ENCODE measurements around the gene DPYD.

DPYD gene

GRCh38 chr1:97505816-97506215, 415.0 kb downstream of the DPYD start:
- Histone ChIP-seq H3K27ac (ENCODE audit: low read depth, low read length) (no peak overlapping the region), H3K4me3 (ENCODE audit: low read depth, low read length) (no peak overlapping the region)

GRCh38 chr1:97505289-97505688, 415.5 kb downstream of the DPYD start:
- no peaks in the 10 kb centered on the region for H3K36me3 ChIP-seq (ENCODE audit: control insufficient read depth, insufficient read depth, low read length)
- no peaks in the 10 kb centered on the region for H3K27me3 ChIP-seq (ENCODE audit: control insufficient read depth, insufficient read depth, low read length)
- H3K9me3 ChIP-seq (ENCODE audit: control insufficient read depth, insufficient read depth, low read depth, low read length): no peaks in the 10 kb centered on the region
- no peaks in the 10 kb centered on the region for H3K4me1 ChIP-seq (ENCODE audit: control insufficient read depth, insufficient read depth, low read length)
- H3K9ac ChIP-seq (ENCODE audit: low read length): no peak overlapping the region
- no peak overlapping the region for H3K4me3 ChIP-seq (ENCODE audit: low read depth, low read length)
- no peak overlapping the region for H3K27ac ChIP-seq (ENCODE audit: low read depth, low read length)

More at GRCh38 chr1:97505816-97506215, 415.0 kb downstream of the DPYD start:
- Histone ChIP-seq H3K9me3 (ENCODE audit: control insufficient read depth, insufficient read depth, low read depth, low read length) (no peaks in the 10 kb centered on the region), H3K9ac (ENCODE audit: low read length) (no peak overlapping the region), H3K4me1 (ENCODE audit: control insufficient read depth, insufficient read depth, low read length) (no peaks in the 10 kb centered on the region), H3K27me3 (ENCODE audit: control insufficient read depth, insufficient read depth, low read length) (no peaks in the 10 kb centered on the region), H3K36me3 (ENCODE audit: control insufficient read depth, insufficient read depth, low read length) (no peaks in the 10 kb centered on the region)

GRCh38 chr1:97502360-97502759, 418.5 kb downstream of the DPYD start:
- Histone ChIP-seq H3K9me3 (ENCODE audit: control insufficient read depth, insufficient read depth, low read depth, low read length) (no peaks in the 10 kb centered on the region), H3K27me3 (ENCODE audit: control insufficient read depth, insufficient read depth, low read length) (no peaks in the 10 kb centered on the region), H3K4me1 (ENCODE audit: control insufficient read depth, insufficient read depth, low read length) (no peaks in the 10 kb centered on the region), H3K4me3 (ENCODE audit: low read depth, low read length) (no peak overlapping the region), H3K9ac (ENCODE audit: low read length) (no peak overlapping the region), H3K27ac (ENCODE audit: low read depth, low read length) (no peak overlapping the region), H3K36me3 (ENCODE audit: control insufficient read depth, insufficient read depth, low read length) (no peaks in the 10 kb centered on the region)

GRCh38 chr1:97501628-97502027, 419.2 kb downstream of the DPYD start:
- no peaks in the 10 kb centered on the region for H3K4me1 ChIP-seq (ENCODE audit: control insufficient read depth, insufficient read depth, low read length)
- no peak overlapping the region for H3K9ac ChIP-seq (ENCODE audit: low read length)
- no peaks in the 10 kb centered on the region for H3K27me3 ChIP-seq (ENCODE audit: control insufficient read depth, insufficient read depth, low read length)
- no peaks in the 10 kb centered on the region for H3K36me3 ChIP-seq (ENCODE audit: control insufficient read depth, insufficient read depth, low read length)
- H3K27ac ChIP-seq (ENCODE audit: low read depth, low read length): no peak overlapping the region
- no peak overlapping the region for H3K4me3 ChIP-seq (ENCODE audit: low read depth, low read length)
- no peaks in the 10 kb centered on the region for H3K9me3 ChIP-seq (ENCODE audit: control insufficient read depth, insufficient read depth, low read depth, low read length)

GRCh38 chr1:97500760-97501159, 420.1 kb downstream of the DPYD start:
- H3K27ac ChIP-seq (ENCODE audit: low read depth, low read length): no peak overlapping the region
- H3K9me3 ChIP-seq (ENCODE audit: control insufficient read depth, insufficient read depth, low read depth, low read length): no peaks in the 10 kb centered on the region
- no peak overlapping the region for H3K4me3 ChIP-seq (ENCODE audit: low read depth, low read length)
- no peaks in the 10 kb centered on the region for H3K36me3 ChIP-seq (ENCODE audit: control insufficient read depth, insufficient read depth, low read length)
- no peaks in the 10 kb centered on the region for H3K4me1 ChIP-seq (ENCODE audit: control insufficient read depth, insufficient read depth, low read length)
- no peak overlapping the region for H3K9ac ChIP-seq (ENCODE audit: low read length)
- H3K27me3 ChIP-seq (ENCODE audit: control insufficient read depth, insufficient read depth, low read length): no peaks in the 10 kb centered on the region

GRCh38 chr1:97499667-97500066, 421.2 kb downstream of the DPYD start:
- Histone ChIP-seq H3K36me3 (ENCODE audit: control insufficient read depth, insufficient read depth, low read length) (no peaks in the 10 kb centered on the region), H3K4me1 (ENCODE audit: control insufficient read depth, insufficient read depth, low read length) (no peaks in the 10 kb centered on the region), H3K27me3 (ENCODE audit: control insufficient read depth, insufficient read depth, low read length) (no peaks in the 10 kb centered on the region), H3K27ac (ENCODE audit: low read depth, low read length) (no peak overlapping the region), H3K4me3 (ENCODE audit: low read depth, low read length) (no peak overlapping the region), H3K9me3 (ENCODE audit: control insufficient read depth, insufficient read depth, low read depth, low read length) (no peaks in the 10 kb centered on the region), H3K9ac (ENCODE audit: low read length) (no peak overlapping the region)

GRCh38 chr1:97489834-97490233, 431.0 kb downstream of the DPYD start:
- H3K4me3 ChIP-seq (ENCODE audit: low read depth, low read length): no peak overlapping the region
- H3K36me3 ChIP-seq (ENCODE audit: control insufficient read depth, insufficient read depth, low read length): no peaks in the 10 kb centered on the region
- no peak overlapping the region for H3K9ac ChIP-seq (ENCODE audit: low read length)
- H3K9me3 ChIP-seq (ENCODE audit: control insufficient read depth, insufficient read depth, low read depth, low read length): no peaks in the 10 kb centered on the region
- no peaks in the 10 kb centered on the region for H3K4me1 ChIP-seq (ENCODE audit: control insufficient read depth, insufficient read depth, low read length)
- no peaks in the 10 kb centered on the region for H3K27me3 ChIP-seq (ENCODE audit: control insufficient read depth, insufficient read depth, low read length)
- H3K27ac ChIP-seq (ENCODE audit: low read depth, low read length): no peak overlapping the region

GRCh38 chr1:97488530-97488929, 432.3 kb downstream of the DPYD start:
- Histone ChIP-seq H3K36me3 (ENCODE audit: control insufficient read depth, insufficient read depth, low read length) (no peaks in the 10 kb centered on the region), H3K27ac (ENCODE audit: low read depth, low read length) (no peak overlapping the region), H3K4me3 (ENCODE audit: low read depth, low read length) (no peak overlapping the region), H3K27me3 (ENCODE audit: control insufficient read depth, insufficient read depth, low read length) (no peaks in the 10 kb centered on the region), H3K4me1 (ENCODE audit: control insufficient read depth, insufficient read depth, low read length) (no peaks in the 10 kb centered on the region), H3K9ac (ENCODE audit: low read length) (no peak overlapping the region), H3K9me3 (ENCODE audit: control insufficient read depth, insufficient read depth, low read depth, low read length) (no peaks in the 10 kb centered on the region)

GRCh38 chr1:97482022-97482421, 438.8 kb downstream of the DPYD start:
- Histone ChIP-seq H3K27ac (ENCODE audit: low read depth, low read length) (no peak overlapping the region), H3K4me3 (ENCODE audit: low read depth, low read length) (no peak overlapping the region), H3K4me1 (ENCODE audit: control insufficient read depth, insufficient read depth, low read length) (no peaks in the 10 kb centered on the region), H3K36me3 (ENCODE audit: control insufficient read depth, insufficient read depth, low read length) (no peaks in the 10 kb centered on the region), H3K9ac (ENCODE audit: low read length) (no peak overlapping the region), H3K9me3 (ENCODE audit: control insufficient read depth, insufficient read depth, low read depth, low read length) (no peaks in the 10 kb centered on the region), H3K27me3 (ENCODE audit: control insufficient read depth, insufficient read depth, low read length) (no peaks in the 10 kb centered on the region)

- H3K4me3 ChIP-seq (ENCODE audit: low read depth, low read length): no peak overlapping the region
- H3K4me1 ChIP-seq (ENCODE audit: control insufficient read depth, insufficient read depth, low read length): no peaks in the 10 kb centered on the region
- H3K27ac ChIP-seq (ENCODE audit: low read depth, low read length): no peak overlapping the region
- no peak overlapping the region for H3K9ac ChIP-seq (ENCODE audit: low read length)
- H3K9me3 ChIP-seq (ENCODE audit: control insufficient read depth, insufficient read depth, low read depth, low read length): peaks cover 16% of the 10 kb centered on the region
- H3K36me3 ChIP-seq (ENCODE audit: control insufficient read depth, insufficient read depth, low read length): no peaks in the 10 kb centered on the region
- no peaks in the 10 kb centered on the region for H3K27me3 ChIP-seq (ENCODE audit: control insufficient read depth, insufficient read depth, low read length)
These were observed 453.4 kb downstream of the DPYD start for GRCh38 chr1:97467445-97467844.

- peaks cover 16% of the 10 kb centered on the region for H3K9me3 ChIP-seq (ENCODE audit: control insufficient read depth, insufficient read depth, low read depth, low read length)
- no peaks in the 10 kb centered on the region for H3K4me1 ChIP-seq (ENCODE audit: control insufficient read depth, insufficient read depth, low read length)
- H3K27me3 ChIP-seq (ENCODE audit: control insufficient read depth, insufficient read depth, low read length): no peaks in the 10 kb centered on the region
- H3K4me3 ChIP-seq (ENCODE audit: low read depth, low read length): no peak overlapping the region
- no peak overlapping the region for H3K27ac ChIP-seq (ENCODE audit: low read depth, low read length)
- no peaks in the 10 kb centered on the region for H3K36me3 ChIP-seq (ENCODE audit: control insufficient read depth, insufficient read depth, low read length)
- H3K9ac ChIP-seq (ENCODE audit: low read length): no peak overlapping the region
These were observed 456.5 kb downstream of the DPYD start for GRCh38 chr1:97464305-97464704.

GRCh38 chr1:97461782-97462181, 459.1 kb downstream of the DPYD start:
- H3K27me3 ChIP-seq (ENCODE audit: control insufficient read depth, insufficient read depth, low read length): no peaks in the 10 kb centered on the region
- H3K36me3 ChIP-seq (ENCODE audit: control insufficient read depth, insufficient read depth, low read length): no peaks in the 10 kb centered on the region
- H3K9ac ChIP-seq (ENCODE audit: low read length): no peak overlapping the region
- no peak overlapping the region for H3K4me3 ChIP-seq (ENCODE audit: low read depth, low read length)
- H3K9me3 ChIP-seq (ENCODE audit: control insufficient read depth, insufficient read depth, low read depth, low read length): peaks cover 16% of the 10 kb centered on the region
- no peak overlapping the region for H3K27ac ChIP-seq (ENCODE audit: low read depth, low read length)
- H3K4me1 ChIP-seq (ENCODE audit: control insufficient read depth, insufficient read depth, low read length): no peaks in the 10 kb centered on the region
